ENCODE data around the gene POLN.

DNA sequence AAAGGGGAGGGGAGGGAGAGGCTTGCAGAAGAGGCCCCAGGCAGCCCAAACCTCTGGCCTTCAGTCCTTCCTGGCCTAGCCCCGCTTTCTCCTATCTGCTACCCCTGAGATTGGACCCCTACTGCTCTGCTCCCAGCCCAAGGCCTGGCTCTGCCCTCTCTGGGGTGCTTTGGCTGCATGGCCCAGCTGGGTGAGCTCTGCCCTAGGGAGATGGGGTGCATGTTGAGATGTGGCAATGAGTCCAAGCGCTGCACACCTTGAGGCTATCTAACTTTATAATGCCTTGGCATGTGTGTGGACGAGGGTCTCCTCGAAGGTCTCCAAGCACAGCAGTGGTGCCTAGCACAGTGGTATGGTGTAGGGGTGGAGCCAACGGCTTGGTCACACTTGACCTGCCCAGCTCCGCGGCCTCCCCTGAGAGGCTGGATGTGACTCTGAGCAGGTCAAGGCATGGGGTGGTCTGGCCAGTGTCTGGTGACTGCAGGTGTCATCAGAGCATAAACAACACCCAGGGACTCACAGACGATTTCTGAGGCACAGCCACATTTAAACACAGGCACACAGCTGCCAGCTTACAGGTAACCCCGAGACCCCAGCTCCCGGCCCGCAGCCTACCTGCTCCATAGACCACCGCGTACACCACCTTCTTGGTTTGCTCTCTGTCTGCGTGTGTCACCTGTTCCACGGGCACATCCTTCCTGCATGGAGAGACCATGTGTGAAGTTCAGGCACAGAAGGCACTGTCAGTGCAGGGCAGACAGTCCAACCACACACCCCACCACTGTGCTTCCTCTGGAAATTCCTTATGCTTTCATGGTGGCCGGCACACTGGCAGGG is 146.5 kb downstream of the POLN start:
- TF ChIP-seq, protein P1, sequence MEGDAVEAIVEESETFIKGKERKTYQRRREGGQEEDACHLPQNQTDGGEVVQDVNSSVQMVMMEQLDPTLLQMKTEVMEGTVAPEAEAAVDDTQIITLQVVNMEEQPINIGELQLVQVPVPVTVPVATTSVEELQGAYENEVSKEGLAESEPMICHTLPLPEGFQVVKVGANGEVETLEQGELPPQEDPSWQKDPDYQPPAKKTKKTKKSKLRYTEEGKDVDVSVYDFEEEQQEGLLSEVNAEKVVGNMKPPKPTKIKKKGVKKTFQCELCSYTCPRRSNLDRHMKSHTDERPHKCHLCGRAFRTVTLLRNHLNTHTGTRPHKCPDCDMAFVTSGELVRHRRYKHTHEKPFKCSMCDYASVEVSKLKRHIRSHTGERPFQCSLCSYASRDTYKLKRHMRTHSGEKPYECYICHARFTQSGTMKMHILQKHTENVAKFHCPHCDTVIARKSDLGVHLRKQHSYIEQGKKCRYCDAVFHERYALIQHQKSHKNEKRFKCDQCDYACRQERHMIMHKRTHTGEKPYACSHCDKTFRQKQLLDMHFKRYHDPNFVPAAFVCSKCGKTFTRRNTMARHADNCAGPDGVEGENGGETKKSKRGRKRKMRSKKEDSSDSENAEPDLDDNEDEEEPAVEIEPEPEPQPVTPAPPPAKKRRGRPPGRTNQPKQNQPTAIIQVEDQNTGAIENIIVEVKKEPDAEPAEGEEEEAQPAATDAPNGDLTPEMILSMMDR (IDR thresholded peaks at IDR 0.05): no peak
- TF ChIP-seq POLR2AphosphoS5 (IDR thresholded peaks at IDR 0.05) (no peak), EP300 (IDR thresholded peaks at IDR 0.05) (no peak), POLR2A (IDR thresholded peaks at IDR 0.05) (no peak)

Data from stomach (tissue), 4 donors.